GM19238 (cell line): Measurements from ENCODE around the gene UBE2G2.

Experiments
- DNase-seq: peaks from one replicate; pipeline ENCODE4 v3.0.0; 2011; ENCODE audit warnings: low spot score; ENCODE audit not compliant: insufficient read length

The UBE2G2 gene

DNA sequence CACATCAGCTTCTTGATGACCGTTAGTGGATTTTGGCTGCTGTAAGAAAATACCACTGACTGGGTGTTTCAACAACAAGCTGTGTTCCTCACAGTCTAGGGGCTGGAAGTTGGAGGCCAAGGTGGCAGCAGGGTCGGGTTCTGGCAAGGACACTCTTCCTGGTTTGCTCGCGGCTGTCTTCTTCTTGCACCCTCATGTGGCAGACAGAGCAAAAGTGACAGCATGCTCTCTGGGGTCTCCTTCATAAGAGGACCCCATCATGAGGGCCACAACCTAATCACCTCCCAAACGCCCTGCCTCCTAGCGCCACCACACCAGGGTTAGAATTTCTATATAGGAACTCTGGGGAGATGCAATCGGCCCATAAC is 71.6 kb downstream of the UBE2G2 start:
- DNase-seq, result no peak

GRCh38 chr21:44729336-44730027 is 72.1 kb downstream of the UBE2G2 start:
- DNase-seq, result no peak

- no peak for DNase-seq
Measured at GRCh38 chr21:44728716-44729115, 72.9 kb downstream of the UBE2G2 start.

GRCh38 chr21:44727757-44728156 is 73.9 kb downstream of the UBE2G2 start:
- no peak for DNase-seq

GRCh38 chr21:44727321-44727720 is 74.3 kb downstream of the UBE2G2 start:
- DNase-seq, result no peak

DNA sequence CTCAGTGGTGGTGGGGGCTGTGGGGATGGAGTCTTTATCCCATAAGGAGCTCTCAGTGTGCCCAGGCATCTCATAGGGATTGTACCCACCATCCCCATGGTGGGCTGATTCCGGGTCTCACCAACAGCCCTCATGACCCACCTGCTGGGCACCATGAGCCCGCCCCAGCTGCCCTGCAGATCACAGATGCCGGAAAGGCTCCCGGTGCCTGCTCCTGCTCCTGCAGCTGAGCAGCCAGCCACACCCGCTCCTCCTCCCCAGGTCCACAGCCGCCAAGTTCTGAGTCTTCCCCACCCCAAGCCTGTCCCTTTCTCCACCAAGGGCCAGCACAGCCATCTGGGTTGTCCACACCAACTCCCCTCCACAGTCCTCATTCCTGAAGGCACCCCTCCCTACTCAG is 74.8 kb downstream of the UBE2G2 start:
- DNase-seq, result no peak

DNA sequence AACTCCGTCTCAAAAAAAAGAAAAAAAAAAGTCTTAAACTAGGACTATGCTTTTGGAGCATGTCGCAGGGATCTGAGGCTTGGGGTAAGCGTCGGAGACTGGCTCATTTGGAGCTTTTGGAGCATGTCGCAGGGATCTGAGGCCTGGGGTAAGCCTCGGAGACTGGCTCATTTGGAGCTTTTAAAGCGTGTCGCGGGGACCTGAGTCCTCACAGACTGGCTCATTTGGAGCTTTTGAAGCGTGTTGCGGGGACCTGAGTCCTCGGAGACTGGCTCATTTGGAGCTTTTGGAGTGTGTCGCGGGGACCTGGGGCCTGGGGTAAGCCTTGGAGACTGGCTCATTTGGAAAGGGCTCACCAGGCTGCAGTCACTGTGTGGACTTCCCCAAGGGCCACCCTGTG is 76.7 kb downstream of the UBE2G2 start:
- DNase-seq, result no peak

GRCh38 chr21:44724196-44724595 is 77.4 kb downstream of the UBE2G2 start:
- DNase-seq, result no peak

- no peak for DNase-seq
Measured at GRCh38 chr21:44723177-44724131, 78.2 kb downstream of the UBE2G2 start.

GRCh38 chr21:44722731-44723130 is 78.9 kb downstream of the UBE2G2 start:
- DNase-seq, result no peak

GRCh38 chr21:44720170-44720569 is 81.5 kb downstream of the UBE2G2 start:
- DNase-seq, result no peak
